Measurements from ENCODE around the gene SEC22A.

Gene SEC22A

DNA sequence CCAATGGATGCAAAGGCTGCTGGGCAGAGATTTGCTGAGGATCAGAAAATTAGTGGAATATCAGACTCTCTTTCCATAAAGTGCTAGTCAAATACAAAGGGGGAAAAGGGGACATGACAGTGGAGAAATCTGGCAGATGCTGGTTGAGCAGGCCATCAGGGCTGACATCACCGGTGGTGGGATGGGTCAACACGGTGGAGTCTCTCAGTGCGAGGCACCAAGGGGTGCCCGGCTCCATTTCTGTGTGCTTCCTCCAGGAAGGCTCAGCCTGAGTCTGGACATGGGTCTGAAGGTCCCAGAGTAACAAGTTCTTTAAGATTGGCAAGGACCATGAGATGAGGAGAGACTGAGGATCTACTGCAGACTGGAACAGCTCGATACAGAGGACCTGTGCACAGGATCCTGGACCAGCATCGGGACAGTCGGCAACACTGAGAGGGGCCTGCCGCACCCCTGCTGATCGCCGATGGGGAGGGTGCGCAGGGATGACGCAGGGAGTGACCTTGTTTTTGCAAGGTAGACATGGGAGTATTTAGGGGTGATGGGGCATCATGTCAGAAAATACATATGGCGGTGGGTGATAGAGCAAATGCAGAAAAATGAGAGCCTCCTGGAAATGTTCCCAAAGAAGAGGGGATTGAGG is 92.7 kb downstream of the SEC22A start:
- no peak for DNase-seq (ENCODE audit: low read depth)
- no peak overlapping the region for H3K4me3 ChIP-seq (ENCODE audit: low read depth, low read length)

DNA sequence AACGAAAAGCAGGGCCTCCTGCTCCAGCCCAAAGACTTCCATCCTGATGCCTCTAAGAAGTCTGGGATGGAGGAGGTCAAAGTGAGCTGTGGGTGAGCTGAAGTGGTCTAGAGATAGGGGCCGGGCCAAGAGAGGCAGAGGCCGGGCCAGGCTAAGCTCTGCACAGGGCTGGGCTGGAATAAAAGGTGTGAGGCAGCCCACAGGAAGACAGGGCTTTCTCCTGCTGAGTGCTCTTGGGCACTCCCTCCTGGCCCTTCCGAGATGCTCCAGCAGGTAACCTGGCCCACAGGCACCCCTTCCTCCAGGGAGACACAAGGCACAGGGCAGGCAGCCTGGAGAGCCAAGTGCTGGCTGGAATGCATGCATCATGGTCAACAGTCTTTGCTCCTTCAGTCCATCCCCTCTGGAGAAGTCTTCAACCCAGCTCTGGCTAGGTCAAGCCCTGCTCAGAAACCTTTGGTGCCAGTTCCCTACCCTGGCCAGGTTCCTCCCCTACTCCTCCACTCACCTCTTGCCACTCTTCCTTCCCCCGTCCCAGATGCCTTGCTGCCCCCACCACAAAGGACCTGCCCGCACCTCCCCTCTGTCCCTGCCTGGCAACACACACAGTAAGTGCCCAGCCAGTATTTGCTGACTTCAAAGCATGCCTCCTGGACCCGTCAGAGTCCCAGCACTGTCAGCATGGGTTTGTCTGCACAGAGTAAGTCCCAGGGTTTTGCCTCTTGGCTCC is 93.6 kb downstream of the SEC22A start:
- DNase-seq (ENCODE audit: low read depth) = no peak
- H3K4me3 ChIP-seq (ENCODE audit: low read depth, low read length) = no peak overlapping the region
- TF ChIP-seq POLR2A (IDR thresholded peaks at IDR 0.05; ENCODE audit: extremely low read depth, insufficient read length) = no peak
- TF ChIP-seq MYC (IDR thresholded peaks at IDR 0.05; ENCODE audit: low read depth, low read length) = no peak
- TF ChIP-seq, protein P1, sequence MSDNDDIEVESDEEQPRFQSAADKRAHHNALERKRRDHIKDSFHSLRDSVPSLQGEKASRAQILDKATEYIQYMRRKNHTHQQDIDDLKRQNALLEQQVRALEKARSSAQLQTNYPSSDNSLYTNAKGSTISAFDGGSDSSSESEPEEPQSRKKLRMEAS (IDR thresholded peaks at IDR 0.05; ENCODE audit: low read depth, low read length) = no peak

More for the DNA sequence above, 92.7 kb downstream of the SEC22A start:
- no peak for TF ChIP-seq POLR2A (IDR thresholded peaks at IDR 0.05; ENCODE audit: extremely low read depth, insufficient read length)
- TF ChIP-seq MYC (IDR thresholded peaks at IDR 0.05; ENCODE audit: low read depth, low read length) = no peak
- TF ChIP-seq, protein P1 (IDR thresholded peaks at IDR 0.05; ENCODE audit: low read depth, low read length) = no peak
- TF ChIP-seq CTCF (IDR thresholded peaks at IDR 0.05; ENCODE audit: low read depth, low read length) = no peak

GRCh38 chr3:123295901-123296250 is 94.1 kb downstream of the SEC22A start:
- no peak for DNase-seq (ENCODE audit: low read depth)
- TF ChIP-seq, protein P1 (IDR thresholded peaks at IDR 0.05; ENCODE audit: low read depth, low read length) = no peak
- TF ChIP-seq POLR2A (IDR thresholded peaks at IDR 0.05; ENCODE audit: extremely low read depth, insufficient read length) (no peak), MYC (IDR thresholded peaks at IDR 0.05; ENCODE audit: low read depth, low read length) (no peak), CTCF (IDR thresholded peaks at IDR 0.05; ENCODE audit: low read depth, low read length) (no peak)
- no peak overlapping the region for H3K4me3 ChIP-seq (ENCODE audit: low read depth, low read length)

DNA sequence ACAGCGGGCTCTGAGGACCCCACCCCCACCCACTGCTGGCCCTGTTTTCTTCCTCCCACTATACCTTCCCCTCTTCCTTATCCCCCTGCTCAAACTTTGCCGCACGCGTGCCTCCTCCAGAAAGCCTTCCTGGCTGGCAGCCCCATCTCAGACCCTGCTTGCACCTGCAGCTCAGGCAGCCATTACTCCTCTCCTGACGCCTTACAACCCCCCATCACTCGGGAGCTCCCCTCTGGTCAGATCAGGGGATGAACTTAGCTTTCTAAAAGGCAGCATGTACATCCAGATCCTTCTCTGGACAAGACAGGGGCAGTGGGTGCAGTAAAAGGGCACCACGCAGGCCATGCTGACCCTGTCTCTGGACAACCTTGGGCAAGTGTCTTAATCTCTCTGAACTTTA is 94.5 kb downstream of the SEC22A start:
- no peak for TF ChIP-seq CTCF (IDR thresholded peaks at IDR 0.05; ENCODE audit: low read depth, low read length)
- TF ChIP-seq MYC (IDR thresholded peaks at IDR 0.05; ENCODE audit: low read depth, low read length) = no peak
- TF ChIP-seq POLR2A (IDR thresholded peaks at IDR 0.05; ENCODE audit: extremely low read depth, insufficient read length) = no peak
- TF ChIP-seq, protein P1 (IDR thresholded peaks at IDR 0.05; ENCODE audit: low read depth, low read length) = no peak
- DNase-seq (ENCODE audit: low read depth) = no peak
- no peak overlapping the region for H3K4me3 ChIP-seq (ENCODE audit: low read depth, low read length)

DNA sequence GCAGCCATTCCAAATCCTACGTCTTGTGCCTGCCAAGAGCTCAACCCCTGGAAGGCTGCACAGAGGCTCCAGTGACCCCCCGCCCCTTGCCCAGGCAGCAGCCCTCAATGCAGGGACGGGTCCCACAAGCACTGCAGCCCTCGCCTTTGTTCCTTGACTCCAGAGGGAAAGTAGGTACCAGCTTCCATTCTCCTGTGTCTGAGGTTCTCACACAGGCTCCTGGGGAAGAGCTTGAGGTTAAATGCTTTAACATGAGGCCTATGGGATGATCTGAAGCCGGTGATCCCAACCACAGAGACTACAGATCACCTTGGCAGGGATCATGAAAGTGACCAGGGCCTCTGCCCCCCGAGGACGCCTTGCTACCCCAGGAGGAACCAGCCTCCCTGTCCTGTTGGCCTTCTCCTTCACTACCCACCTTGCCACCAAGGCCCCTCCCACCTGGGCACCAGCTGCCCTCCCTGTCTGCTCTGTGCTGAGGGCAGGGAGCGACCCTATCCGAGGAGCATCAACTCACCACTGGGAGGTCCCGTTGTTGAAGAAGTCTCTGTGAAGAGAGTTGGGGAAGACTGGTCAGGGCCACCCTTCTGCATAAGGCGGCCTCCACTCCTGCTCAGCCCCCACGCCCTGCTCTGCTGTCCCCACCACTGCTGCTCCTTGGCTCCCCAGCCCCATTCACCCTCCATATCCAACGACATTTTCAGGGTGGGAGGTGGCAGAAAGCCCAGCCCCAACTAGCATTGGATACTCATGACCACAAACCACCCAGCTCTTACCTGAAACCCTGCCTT is 95.3 kb downstream of the SEC22A start:
- TF ChIP-seq POLR2A (IDR thresholded peaks at IDR 0.05; ENCODE audit: extremely low read depth, insufficient read length) = no peak
- TF ChIP-seq CTCF (IDR thresholded peaks at IDR 0.05; ENCODE audit: low read depth, low read length) = no peak
- TF ChIP-seq, protein P1 (IDR thresholded peaks at IDR 0.05; ENCODE audit: low read depth, low read length) = no peak
- no peak for TF ChIP-seq MYC (IDR thresholded peaks at IDR 0.05; ENCODE audit: low read depth, low read length)
- no peak overlapping the region for H3K4me3 ChIP-seq (ENCODE audit: low read depth, low read length)
- no peak for DNase-seq (ENCODE audit: low read depth)

DNA sequence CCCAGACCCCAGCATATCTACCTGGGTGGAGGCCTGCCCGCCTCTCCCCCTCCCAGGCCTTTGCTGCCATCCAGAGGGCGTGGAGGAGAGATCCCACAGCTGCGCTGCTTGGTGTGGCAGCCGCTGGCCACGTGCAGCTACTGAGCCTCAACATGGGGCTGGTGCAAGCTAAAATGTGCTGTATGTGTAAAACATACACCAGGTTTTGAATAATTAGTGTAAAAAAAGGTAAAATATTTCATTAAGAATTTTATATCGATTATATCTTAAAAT is 95.8 kb downstream of the SEC22A start:
- TF ChIP-seq CTCF (IDR thresholded peaks at IDR 0.05; ENCODE audit: low read depth, low read length) = no peak
- TF ChIP-seq POLR2A (IDR thresholded peaks at IDR 0.05; ENCODE audit: extremely low read depth, insufficient read length) = no peak
- no peak for TF ChIP-seq MYC (IDR thresholded peaks at IDR 0.05; ENCODE audit: low read depth, low read length)
- TF ChIP-seq, protein P1 (IDR thresholded peaks at IDR 0.05; ENCODE audit: low read depth, low read length) = no peak
- no peak overlapping the region for H3K4me3 ChIP-seq (ENCODE audit: low read depth, low read length)
- no peak for DNase-seq (ENCODE audit: low read depth)
